ENCODE measurements around the gene LRMDA.

- TF ChIP-seq, protein P1, sequence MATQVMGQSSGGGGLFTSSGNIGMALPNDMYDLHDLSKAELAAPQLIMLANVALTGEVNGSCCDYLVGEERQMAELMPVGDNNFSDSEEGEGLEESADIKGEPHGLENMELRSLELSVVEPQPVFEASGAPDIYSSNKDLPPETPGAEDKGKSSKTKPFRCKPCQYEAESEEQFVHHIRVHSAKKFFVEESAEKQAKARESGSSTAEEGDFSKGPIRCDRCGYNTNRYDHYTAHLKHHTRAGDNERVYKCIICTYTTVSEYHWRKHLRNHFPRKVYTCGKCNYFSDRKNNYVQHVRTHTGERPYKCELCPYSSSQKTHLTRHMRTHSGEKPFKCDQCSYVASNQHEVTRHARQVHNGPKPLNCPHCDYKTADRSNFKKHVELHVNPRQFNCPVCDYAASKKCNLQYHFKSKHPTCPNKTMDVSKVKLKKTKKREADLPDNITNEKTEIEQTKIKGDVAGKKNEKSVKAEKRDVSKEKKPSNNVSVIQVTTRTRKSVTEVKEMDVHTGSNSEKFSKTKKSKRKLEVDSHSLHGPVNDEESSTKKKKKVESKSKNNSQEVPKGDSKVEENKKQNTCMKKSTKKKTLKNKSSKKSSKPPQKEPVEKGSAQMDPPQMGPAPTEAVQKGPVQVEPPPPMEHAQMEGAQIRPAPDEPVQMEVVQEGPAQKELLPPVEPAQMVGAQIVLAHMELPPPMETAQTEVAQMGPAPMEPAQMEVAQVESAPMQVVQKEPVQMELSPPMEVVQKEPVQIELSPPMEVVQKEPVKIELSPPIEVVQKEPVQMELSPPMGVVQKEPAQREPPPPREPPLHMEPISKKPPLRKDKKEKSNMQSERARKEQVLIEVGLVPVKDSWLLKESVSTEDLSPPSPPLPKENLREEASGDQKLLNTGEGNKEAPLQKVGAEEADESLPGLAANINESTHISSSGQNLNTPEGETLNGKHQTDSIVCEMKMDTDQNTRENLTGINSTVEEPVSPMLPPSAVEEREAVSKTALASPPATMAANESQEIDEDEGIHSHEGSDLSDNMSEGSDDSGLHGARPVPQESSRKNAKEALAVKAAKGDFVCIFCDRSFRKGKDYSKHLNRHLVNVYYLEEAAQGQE (IDR thresholded peaks at IDR 0.05; ENCODE audit: low read depth), result no peak
- TF ChIP-seq SIN3A (IDR thresholded peaks at IDR 0.05; ENCODE audit: low read depth) (no peak), POLR2AphosphoS5 (IDR thresholded peaks at IDR 0.05; ENCODE audit: low read depth, low read length) (no peak), RAD21 (IDR thresholded peaks at IDR 0.05; ENCODE audit: low read depth) (no peak), EZH2 (IDR thresholded peaks at IDR 0.05) (no peak), SRF (IDR thresholded peaks at IDR 0.05; ENCODE audit: low read depth) (no peak), ZFX (IDR thresholded peaks at IDR 0.05) (no peak), TCF7L2 (IDR thresholded peaks at IDR 0.05; ENCODE audit: borderline replicate concordance, extremely low read depth, insufficient read depth, insufficient read length) (no peak), POLR2A (IDR thresholded peaks at IDR 0.05; ENCODE audit: borderline replicate concordance, extremely low read depth, insufficient read depth, insufficient read length) (no peak)
- TF ChIP-seq, protein P2, sequence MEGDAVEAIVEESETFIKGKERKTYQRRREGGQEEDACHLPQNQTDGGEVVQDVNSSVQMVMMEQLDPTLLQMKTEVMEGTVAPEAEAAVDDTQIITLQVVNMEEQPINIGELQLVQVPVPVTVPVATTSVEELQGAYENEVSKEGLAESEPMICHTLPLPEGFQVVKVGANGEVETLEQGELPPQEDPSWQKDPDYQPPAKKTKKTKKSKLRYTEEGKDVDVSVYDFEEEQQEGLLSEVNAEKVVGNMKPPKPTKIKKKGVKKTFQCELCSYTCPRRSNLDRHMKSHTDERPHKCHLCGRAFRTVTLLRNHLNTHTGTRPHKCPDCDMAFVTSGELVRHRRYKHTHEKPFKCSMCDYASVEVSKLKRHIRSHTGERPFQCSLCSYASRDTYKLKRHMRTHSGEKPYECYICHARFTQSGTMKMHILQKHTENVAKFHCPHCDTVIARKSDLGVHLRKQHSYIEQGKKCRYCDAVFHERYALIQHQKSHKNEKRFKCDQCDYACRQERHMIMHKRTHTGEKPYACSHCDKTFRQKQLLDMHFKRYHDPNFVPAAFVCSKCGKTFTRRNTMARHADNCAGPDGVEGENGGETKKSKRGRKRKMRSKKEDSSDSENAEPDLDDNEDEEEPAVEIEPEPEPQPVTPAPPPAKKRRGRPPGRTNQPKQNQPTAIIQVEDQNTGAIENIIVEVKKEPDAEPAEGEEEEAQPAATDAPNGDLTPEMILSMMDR (IDR thresholded peaks at IDR 0.05 in 2 of 3, conservative IDR thresholded peaks at IDR 0.05 in 1 of 3; ENCODE audit: borderline replicate concordance in 1 of 3, insufficient read depth in 1 of 3, low read depth in 2 of 3, low read length in 2 of 3), result no peak
Observed at GRCh38 chr10:76317078-76317477, 885.7 kb downstream of the LRMDA start.

Measured in HCT116 (cell line).